ENCODE data around the gene TMEM121.

The TMEM121 gene

GRCh38 chr14:105495990-105496830, 30.2 kb upstream of the TMEM121 start:
- TF ChIP-seq REST (IDR thresholded peaks at IDR 0.05; ENCODE audit: insufficient read depth in 1 of 2, low read depth in 2 of 2, low read length in 2 of 2): no peak
- TF ChIP-seq SIN3A (IDR thresholded peaks at IDR 0.05; ENCODE audit: borderline replicate concordance, insufficient read depth, low read length): no peak
- no peak for TF ChIP-seq POLR2AphosphoS5 (IDR thresholded peaks at IDR 0.05; ENCODE audit: low read depth, low read length)
- no peak for TF ChIP-seq FOXP2 (optimal IDR thresholded peaks at IDR 0.05; ENCODE audit: borderline replicate concordance, extremely low read depth, extremely low read length, insufficient read depth)
- TF ChIP-seq TAF1 (IDR thresholded peaks at IDR 0.05; ENCODE audit: borderline replicate concordance, insufficient read depth, low read length): no peak

DNA sequence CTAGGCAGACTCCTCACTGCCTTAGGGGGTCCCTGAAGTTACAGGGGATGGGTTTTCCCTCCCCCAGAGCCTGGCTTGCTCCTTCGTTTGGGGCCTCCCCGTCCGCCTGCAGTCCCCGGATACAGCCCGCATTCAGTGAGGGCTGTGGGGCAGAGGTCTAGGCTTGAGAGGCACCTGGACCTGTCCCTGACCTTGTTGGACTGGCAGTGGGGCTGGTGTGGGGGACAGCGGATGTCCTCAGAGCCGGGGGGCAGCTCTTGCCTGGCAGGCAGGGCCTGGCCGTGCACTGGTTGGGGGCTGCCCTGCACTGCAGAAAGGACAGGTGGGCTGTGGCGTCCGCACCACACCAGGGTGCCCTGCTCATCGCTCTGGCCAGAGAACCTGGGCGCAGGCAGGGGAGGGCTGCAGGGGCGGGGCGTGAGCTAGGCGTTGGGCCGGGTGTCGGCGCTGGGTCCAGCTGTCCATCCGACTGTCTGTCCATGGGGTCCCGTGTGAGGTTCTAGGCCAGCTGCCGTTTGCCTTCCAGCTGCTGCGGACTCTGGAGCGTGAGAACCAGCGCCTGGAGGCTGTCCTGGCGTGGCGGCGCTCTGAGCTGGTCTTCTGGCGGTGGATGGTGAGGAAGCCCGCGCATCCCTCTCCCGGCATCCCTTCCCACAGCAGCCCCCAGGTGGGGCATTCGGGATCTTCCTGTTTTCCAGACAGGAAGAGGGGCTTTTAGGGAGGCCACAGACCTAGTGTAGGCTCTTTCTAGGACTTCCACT, 29.4 kb upstream of the TMEM121 start:
- TF ChIP-seq SIN3A (IDR thresholded peaks at IDR 0.05; ENCODE audit: borderline replicate concordance, insufficient read depth, low read length) (no peak), TAF1 (IDR thresholded peaks at IDR 0.05; ENCODE audit: borderline replicate concordance, insufficient read depth, low read length) (no peak), FOXP2 (optimal IDR thresholded peaks at IDR 0.05; ENCODE audit: borderline replicate concordance, extremely low read depth, extremely low read length, insufficient read depth) (no peak)

- TF ChIP-seq REST (IDR thresholded peaks at IDR 0.05; ENCODE audit: insufficient read depth in 1 of 2, low read depth in 2 of 2, low read length in 2 of 2): no peak
- TF ChIP-seq POLR2AphosphoS5 (IDR thresholded peaks at IDR 0.05; ENCODE audit: low read depth, low read length): no peak
- no peak for TF ChIP-seq FOXP2 (optimal IDR thresholded peaks at IDR 0.05; ENCODE audit: borderline replicate concordance, extremely low read depth, extremely low read length, insufficient read depth)
Observed at GRCh38 chr14:105497671-105498429, 28.5 kb upstream of the TMEM121 start.

DNA sequence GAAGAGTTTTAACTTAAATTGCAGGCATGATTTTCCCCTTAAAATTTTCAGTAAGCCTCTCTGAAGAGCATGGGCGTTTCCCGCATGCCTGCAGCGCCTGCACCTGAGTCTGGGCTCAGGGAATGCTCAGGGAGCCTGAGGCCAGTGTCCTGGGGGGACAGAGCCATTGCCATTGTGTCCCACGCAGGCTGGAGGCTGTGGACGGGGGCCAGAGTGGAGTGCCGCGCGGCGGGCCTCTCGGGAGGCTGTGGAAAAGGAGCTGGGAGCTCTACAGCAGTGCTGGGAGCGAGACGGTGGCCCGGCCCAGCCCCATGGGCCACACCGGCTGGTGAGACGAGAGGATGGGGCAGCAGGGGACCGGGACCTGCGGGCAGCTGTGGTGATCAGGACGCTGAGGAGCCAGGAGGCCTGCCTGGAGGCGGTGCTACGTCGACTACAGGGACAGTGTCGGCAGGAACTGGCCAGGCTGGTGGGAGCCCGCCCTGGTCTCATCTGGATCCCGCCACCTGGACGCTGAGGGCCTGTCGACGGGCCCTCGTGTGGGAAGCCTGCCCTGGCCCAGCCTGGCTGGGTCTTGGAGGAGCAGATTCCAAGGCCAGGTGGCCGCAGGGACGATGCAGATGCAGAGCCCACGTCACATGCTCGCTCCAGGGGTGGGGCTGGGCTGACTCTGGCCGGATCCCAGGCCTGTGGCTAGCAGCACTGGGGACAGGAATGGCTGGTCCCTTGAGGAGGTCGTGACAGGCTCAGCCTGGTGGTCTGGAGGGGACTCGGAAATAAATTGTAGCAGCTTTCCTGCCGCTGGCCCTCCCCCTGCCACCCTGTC, 27.7 kb upstream of the TMEM121 start:
- TF ChIP-seq REST (IDR thresholded peaks at IDR 0.05; ENCODE audit: insufficient read depth in 1 of 2, low read depth in 2 of 2, low read length in 2 of 2): no peak
- no peak for TF ChIP-seq TAF1 (IDR thresholded peaks at IDR 0.05; ENCODE audit: borderline replicate concordance, insufficient read depth, low read length)
- TF ChIP-seq POLR2AphosphoS5 (IDR thresholded peaks at IDR 0.05; ENCODE audit: low read depth, low read length): no peak
- no peak for TF ChIP-seq SIN3A (IDR thresholded peaks at IDR 0.05; ENCODE audit: borderline replicate concordance, insufficient read depth, low read length)
- no peak for TF ChIP-seq FOXP2 (optimal IDR thresholded peaks at IDR 0.05; ENCODE audit: borderline replicate concordance, extremely low read depth, extremely low read length, insufficient read depth)

Data from PFSK-1 (cell line).